ENCODE measurements around the gene PRKG1. TPM values are rescaled to one million over a fixed set of nuclear protein-coding genes. Genes with fewer than 3 reads are reported as not detected.

Gene PRKG1
- total RNA-seq, 1 experiment from 2014 or later, result 16.5 TPM

DNA sequence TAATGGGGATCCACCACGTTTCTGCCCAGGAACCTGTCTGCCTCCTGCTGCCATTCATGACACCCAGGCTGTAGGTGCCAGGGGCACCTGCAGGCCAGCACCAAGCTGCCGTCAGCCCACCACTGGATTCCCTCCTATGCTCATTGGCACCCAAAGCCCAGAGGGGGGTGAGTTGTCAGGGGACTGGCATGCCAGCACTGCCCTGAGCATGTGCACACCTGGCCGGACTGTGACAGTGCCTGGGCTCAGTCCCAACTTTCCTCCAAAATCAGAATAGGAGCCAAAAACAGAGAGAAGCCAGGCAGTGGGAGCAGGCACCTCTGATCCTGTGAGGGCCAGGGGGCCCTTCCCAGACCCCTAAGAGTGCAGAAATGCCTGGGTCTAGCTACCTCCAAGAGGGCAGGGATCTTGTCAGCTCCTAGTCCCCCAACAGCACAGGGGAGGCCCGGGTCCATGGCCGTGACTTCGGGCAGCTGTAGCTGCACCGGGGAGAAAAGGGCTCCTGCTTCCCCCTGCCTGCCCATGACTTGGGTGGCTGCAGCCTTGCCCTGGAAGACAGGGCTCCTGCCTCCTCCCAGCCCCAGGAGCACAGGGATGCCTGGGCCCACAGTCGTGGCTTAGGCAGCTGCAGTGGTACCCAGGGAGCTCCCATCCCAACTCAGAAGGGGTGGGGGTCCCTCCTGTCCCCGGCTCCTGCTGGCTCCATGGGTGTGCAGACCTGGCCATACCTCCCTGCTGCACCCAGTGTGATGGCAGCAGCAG is 990.0 kb downstream of the PRKG1 start:
- POLR2A ChIA-PET, result no interaction called here
- Mint-ChIP-seq H3K36me3 (peaks cover 3% of the 10 kb centered on the region), H3K27me3 (ENCODE audit: low read depth) (no peaks in the 10 kb centered on the region), H3K27ac (peak overlapping the region; percentile 15; the same call in 1 of the 2 replicates), H3K4me3 (no peak overlapping the region), H3K4me1 (peaks cover 18% of the 10 kb centered on the region), H3K9me3 (peaks cover 6% of the 10 kb centered on the region)
- ATAC-seq (no peak), DNase-seq (ENCODE audit: low spot score) (no peak)
- TF ChIP-seq GTF2I (CRISPR knock-in tag; conservative IDR thresholded peaks at IDR 0.05), result no peak
- TF ChIP-seq PRRX2 (CRISPR knock-in tag; IDR thresholded peaks at IDR 0.05), result no peak
- TF ChIP-seq, protein P1, sequence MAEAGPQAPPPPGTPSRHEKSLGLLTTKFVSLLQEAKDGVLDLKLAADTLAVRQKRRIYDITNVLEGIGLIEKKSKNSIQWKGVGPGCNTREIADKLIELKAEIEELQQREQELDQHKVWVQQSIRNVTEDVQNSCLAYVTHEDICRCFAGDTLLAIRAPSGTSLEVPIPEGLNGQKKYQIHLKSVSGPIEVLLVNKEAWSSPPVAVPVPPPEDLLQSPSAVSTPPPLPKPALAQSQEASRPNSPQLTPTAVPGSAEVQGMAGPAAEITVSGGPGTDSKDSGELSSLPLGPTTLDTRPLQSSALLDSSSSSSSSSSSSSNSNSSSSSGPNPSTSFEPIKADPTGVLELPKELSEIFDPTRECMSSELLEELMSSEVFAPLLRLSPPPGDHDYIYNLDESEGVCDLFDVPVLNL (CRISPR knock-in tag; IDR thresholded peaks at IDR 0.05; ENCODE audit: borderline replicate concordance, low read depth), result no peak
- TF ChIP-seq ETV6 (CRISPR knock-in tag; IDR thresholded peaks at IDR 0.05), result no peak
- TF ChIP-seq TEAD4 (CRISPR knock-in tag; IDR thresholded peaks at IDR 0.05), result no peak
- TF ChIP-seq RORB (CRISPR knock-in tag; IDR thresholded peaks at IDR 0.05), result no peak
- TF ChIP-seq ZNF121 (CRISPR knock-in tag; IDR thresholded peaks at IDR 0.05), result no peak
- TF ChIP-seq HMGA2 (CRISPR knock-in tag; IDR thresholded peaks at IDR 0.05), result no peak
- TF ChIP-seq FOXP1 (CRISPR knock-in tag; IDR thresholded peaks at IDR 0.05; ENCODE audit: borderline replicate concordance), result no peak
- CTCF ChIA-PET, result no interaction called here

DNA sequence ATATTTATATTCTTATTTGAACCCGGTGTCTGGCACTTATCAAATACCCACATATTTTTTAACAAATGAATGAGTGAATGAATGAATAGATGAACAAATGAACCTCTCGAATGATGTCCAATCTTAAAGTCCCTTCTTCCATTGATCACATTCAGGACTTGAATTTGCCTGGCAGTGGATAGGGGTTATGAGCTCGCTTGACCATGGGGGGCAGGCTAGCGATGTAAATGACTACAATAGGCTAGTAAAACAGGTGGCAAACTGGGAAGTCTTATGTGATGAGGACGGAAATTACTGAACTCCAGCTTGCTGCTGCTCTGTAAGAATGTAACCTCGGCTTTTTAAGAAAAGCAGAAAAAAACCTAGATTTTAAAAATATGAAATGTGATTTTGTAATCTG is 992.1 kb downstream of the PRKG1 start:
- ChIA-PET CTCF (interaction anchor here (0.8 to 1.2 kb wide), 4 partner anchors 9 to 147 kb away, joined by 3 to 6 read pairs (median 4); no protein-coding TSS in a partner anchor), POLR2A (no interaction called here)
- no peak overlapping the region for H3K4me3 Mint-ChIP-seq
- peaks cover 3% of the 10 kb centered on the region for H3K36me3 Mint-ChIP-seq
- H3K4me1 Mint-ChIP-seq, result peaks cover 10% of the 10 kb centered on the region
- H3K27me3 Mint-ChIP-seq (ENCODE audit: low read depth), result no peaks in the 10 kb centered on the region
- peak; percentile 45 for DNase-seq (ENCODE audit: low spot score)
- TF ChIP-seq, protein P1 (CRISPR knock-in tag; IDR thresholded peaks at IDR 0.05; ENCODE audit: borderline replicate concordance, low read depth), result no peak
- TF ChIP-seq, protein P2, sequence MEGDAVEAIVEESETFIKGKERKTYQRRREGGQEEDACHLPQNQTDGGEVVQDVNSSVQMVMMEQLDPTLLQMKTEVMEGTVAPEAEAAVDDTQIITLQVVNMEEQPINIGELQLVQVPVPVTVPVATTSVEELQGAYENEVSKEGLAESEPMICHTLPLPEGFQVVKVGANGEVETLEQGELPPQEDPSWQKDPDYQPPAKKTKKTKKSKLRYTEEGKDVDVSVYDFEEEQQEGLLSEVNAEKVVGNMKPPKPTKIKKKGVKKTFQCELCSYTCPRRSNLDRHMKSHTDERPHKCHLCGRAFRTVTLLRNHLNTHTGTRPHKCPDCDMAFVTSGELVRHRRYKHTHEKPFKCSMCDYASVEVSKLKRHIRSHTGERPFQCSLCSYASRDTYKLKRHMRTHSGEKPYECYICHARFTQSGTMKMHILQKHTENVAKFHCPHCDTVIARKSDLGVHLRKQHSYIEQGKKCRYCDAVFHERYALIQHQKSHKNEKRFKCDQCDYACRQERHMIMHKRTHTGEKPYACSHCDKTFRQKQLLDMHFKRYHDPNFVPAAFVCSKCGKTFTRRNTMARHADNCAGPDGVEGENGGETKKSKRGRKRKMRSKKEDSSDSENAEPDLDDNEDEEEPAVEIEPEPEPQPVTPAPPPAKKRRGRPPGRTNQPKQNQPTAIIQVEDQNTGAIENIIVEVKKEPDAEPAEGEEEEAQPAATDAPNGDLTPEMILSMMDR (IDR thresholded peaks at IDR 0.05), result peak; percentile 39; the same call in 1 of the 2 replicates
- ATAC-seq, result peak; percentile 91
- no peak overlapping the region for H3K27ac Mint-ChIP-seq
- H3K9me3 Mint-ChIP-seq, result peaks cover 6% of the 10 kb centered on the region

DNA sequence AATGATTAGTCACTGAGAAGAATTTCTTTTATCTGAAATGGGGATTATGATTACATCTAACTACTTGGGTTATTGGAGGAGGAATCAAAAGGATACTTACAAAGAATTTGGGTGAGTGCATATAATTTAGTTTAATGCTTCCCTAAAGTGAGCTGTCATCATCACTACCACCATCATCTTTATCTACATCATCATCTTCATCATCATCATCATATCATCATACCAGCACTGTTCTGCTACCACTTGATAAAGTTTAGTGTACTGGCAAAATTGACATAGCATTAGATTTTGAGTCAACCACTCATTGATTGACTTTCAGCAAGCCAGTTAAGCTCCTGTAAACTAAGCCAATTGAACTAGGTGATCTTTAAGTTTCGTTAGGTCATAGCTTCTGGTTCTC is 994.2 kb downstream of the PRKG1 start:
- Mint-ChIP-seq H3K9me3 (peaks cover 6% of the 10 kb centered on the region), H3K4me1 (peaks cover 10% of the 10 kb centered on the region), H3K27me3 (ENCODE audit: low read depth) (no peaks in the 10 kb centered on the region), H3K27ac (no peak overlapping the region), H3K36me3 (peaks cover 3% of the 10 kb centered on the region), H3K4me3 (no peak overlapping the region)
- DNase-seq (ENCODE audit: low spot score), result no peak
- ChIA-PET CTCF (no interaction called here), POLR2A (interaction anchor here (0.5 kb wide), 1 partner anchor 9 kb away, joined by 3 read pairs; no protein-coding TSS in a partner anchor)
- ATAC-seq, result no peak
- TF ChIP-seq, protein P3, sequence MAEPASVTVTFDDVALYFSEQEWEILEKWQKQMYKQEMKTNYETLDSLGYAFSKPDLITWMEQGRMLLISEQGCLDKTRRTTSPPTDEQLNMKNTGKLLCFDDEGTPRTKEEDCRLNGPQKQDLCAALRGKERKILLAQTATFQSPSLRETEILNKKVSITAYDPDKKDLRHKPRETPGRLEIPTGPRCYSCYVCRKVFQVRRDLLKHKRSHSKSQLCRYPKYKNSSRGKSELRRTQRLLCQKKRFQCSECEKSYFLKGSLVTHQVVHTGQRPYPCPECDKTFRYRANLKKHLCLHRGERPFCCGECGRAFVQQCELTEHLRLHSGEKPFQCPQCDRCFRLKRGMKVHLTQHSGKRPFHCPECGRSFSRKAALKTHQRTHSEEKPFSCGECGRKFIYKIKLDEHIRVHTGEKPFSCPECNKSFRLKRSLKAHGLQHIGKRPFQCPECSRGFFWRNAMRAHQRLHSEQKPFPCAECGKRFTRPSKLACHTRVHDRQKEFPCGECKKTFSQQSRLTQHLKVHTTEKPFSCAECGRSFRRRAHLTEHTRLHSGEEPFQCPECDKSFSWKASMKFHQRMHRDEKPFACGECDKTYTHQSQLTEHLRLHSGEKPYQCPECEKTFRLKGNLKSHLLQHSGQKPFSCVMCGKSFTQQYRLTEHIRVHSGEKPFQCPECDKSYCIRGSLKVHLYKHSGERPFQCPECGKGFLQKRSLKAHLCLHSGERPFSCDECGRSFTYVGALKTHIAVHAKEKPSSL (CRISPR knock-in tag; conservative IDR thresholded peaks at IDR 0.05), result no peak
- TF ChIP-seq AR (CRISPR knock-in tag; IDR thresholded peaks at IDR 0.05) (no peak), ZNF416 (CRISPR knock-in tag; IDR thresholded peaks at IDR 0.05) (no peak), NFYB (CRISPR knock-in tag; conservative IDR thresholded peaks at IDR 0.05; ENCODE audit: low read depth) (no peak), IRF2 (CRISPR knock-in tag; IDR thresholded peaks at IDR 0.05; ENCODE audit: borderline replicate concordance, low read depth) (no peak), OVOL2 (CRISPR knock-in tag; IDR thresholded peaks at IDR 0.05; ENCODE audit: borderline replicate concordance) (no peak), ZNF219 (CRISPR knock-in tag; IDR thresholded peaks at IDR 0.05; ENCODE audit: borderline replicate concordance) (no peak), NR1H2 (CRISPR knock-in tag; IDR thresholded peaks at IDR 0.05) (no peak), NR2C2 (CRISPR knock-in tag; IDR thresholded peaks at IDR 0.05) (no peak), ZBTB21 (CRISPR knock-in tag; IDR thresholded peaks at IDR 0.05; ENCODE audit: borderline replicate concordance) (no peak), RORB (CRISPR knock-in tag; IDR thresholded peaks at IDR 0.05) (no peak), JUN (CRISPR knock-in tag; IDR thresholded peaks at IDR 0.05) (no peak), FOXP1 (CRISPR knock-in tag; IDR thresholded peaks at IDR 0.05; ENCODE audit: borderline replicate concordance) (no peak)
- TF ChIP-seq, protein P4, sequence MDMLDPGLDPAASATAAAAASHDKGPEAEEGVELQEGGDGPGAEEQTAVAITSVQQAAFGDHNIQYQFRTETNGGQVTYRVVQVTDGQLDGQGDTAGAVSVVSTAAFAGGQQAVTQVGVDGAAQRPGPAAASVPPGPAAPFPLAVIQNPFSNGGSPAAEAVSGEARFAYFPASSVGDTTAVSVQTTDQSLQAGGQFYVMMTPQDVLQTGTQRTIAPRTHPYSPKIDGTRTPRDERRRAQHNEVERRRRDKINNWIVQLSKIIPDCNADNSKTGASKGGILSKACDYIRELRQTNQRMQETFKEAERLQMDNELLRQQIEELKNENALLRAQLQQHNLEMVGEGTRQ (CRISPR knock-in tag; IDR thresholded peaks at IDR 0.05), result no peak

Measured in WTC11 (cell line).